Measurements from ENCODE around the gene EPN1. TPM values are rescaled to one million over a fixed set of nuclear protein-coding genes. Genes with fewer than 3 reads are reported as not detected.
A peak's percentile ranks its signal among the peaks of the same experiment; 100 is the strongest.

Gene EPN1
- total and polyA plus RNA-seq, 2 of the 13 experiments (the other 11 are each of a cell fraction or from before 2014, with no cell fraction given): 28.9 to 31.7 TPM

DNA sequence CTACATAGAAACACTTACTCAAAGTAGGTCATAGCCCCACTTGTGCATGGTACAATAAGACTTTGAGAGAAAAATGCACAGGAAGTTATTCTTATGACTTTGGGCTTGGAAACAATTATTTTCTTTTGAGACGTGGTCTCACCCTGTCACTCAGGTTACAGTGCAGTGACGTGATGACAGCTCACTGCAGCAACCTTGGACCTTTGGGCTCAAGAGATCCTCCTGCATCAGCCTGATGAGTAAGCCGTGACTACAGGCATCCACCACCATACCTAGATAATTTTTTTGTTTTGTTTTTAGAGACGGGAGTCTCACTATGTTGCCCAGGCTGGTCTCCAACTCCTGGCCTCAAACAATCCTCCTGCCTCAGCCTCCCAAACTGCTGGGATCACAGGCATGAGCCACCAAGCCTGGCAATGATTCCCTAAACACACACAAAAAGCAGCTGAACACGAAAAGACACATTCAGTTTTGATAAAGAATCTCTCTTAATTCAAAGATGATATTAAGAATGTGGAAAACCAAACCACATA is 45.3 kb downstream of the EPN1 start (continued):
- TF ChIP-seq, protein P1, sequence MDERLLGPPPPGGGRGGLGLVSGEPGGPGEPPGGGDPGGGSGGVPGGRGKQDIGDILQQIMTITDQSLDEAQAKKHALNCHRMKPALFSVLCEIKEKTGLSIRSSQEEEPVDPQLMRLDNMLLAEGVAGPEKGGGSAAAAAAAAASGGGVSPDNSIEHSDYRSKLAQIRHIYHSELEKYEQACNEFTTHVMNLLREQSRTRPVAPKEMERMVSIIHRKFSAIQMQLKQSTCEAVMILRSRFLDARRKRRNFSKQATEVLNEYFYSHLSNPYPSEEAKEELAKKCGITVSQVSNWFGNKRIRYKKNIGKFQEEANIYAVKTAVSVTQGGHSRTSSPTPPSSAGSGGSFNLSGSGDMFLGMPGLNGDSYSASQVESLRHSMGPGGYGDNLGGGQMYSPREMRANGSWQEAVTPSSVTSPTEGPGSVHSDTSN (CRISPR knock-in tag; IDR thresholded peaks at IDR 0.05): peak; percentile 26; the same call in 1 of the 2 replicates
- TF ChIP-seq ZNF775 (CRISPR knock-in tag; IDR thresholded peaks at IDR 0.05; ENCODE audit: borderline replicate concordance) (no peak), ZNF816 (CRISPR knock-in tag; IDR thresholded peaks at IDR 0.05; ENCODE audit: borderline replicate concordance) (no peak), ZMYM3 (CRISPR knock-in tag; IDR thresholded peaks at IDR 0.05) (peak; percentile 11; the same call in 1 of the 2 replicates)

DNA sequence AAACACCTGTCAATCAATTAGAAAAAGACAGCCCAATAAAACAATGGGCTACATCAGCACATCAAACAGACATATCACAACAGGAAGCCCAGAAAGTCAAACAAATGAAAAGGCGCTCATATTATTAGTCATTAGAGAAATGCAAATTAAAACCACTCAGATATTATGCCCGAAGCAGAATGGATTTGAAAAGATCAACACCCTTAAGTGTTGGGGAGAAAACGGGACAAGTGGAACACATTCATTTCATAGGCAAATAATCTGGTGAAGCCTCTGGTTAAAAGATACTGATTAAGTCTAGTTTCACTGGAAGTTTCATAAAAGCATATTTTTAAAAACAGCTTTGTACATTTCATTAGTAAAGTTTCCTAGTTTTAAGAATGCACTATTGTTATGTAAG is 45.8 kb downstream of the EPN1 start:
- ChIA-PET CTCF (ENCODE audit: low intra/inter-chr PET ratio, low total read pairs) (no interaction called here), POLR2A (no interaction called here)
- Histone ChIP-seq H4K20me1 (ENCODE audit: insufficient read depth, low read length) (no peaks in the 10 kb centered on the region), H3K4me1 (ENCODE audit: insufficient read depth, low read length) (peaks cover 7% of the 10 kb centered on the region; the same call in 1 of the 2 replicates), H3K27ac (ENCODE audit: extremely low read length, insufficient read depth, low read length) (no peak overlapping the region), H3K79me2 (ENCODE audit: insufficient read depth, low read length) (no peaks in the 10 kb centered on the region), H3K4me3 (replicated peaks in 1 of 3; ENCODE audit: insufficient read depth in 1 of 3, low read depth in 2 of 3, low read length in 3 of 3) (no peak overlapping the region), H3K9ac (ENCODE audit: insufficient read depth, low read depth, low read length) (no peak overlapping the region), H3K27me3 (ENCODE audit: control insufficient read depth in 1 of 2, insufficient read depth in 2 of 2, low read length in 2 of 2) (peaks cover 2 to 13% of the 10 kb centered on the region in 2 experiments; a peak in 3 of 5 replicates), H3K36me3 (replicated peaks in 1 of 2; ENCODE audit: control insufficient read depth in 1 of 2, insufficient read depth in 2 of 2, low read length in 2 of 2) (no peaks in the 10 kb centered on the region), H2AFZ (ENCODE audit: low read length) (no peak overlapping the region), H3K4me2 (ENCODE audit: low read depth, low read length) (no peak overlapping the region), H3K9me3 (ENCODE audit: low read length) (peaks cover 9% of the 10 kb centered on the region; the same call in 1 of the 2 replicates)
- in situ Hi-C loops (cut with HindIII; ENCODE audit: extremely low pct_ligation_motif_present, low pct_unique_long_range_greater_than_20kb): no loop called here
- 21% methylated on average over 3 of the region's 3 CpGs for WGBS (ENCODE audit: low lambda C conversion rate)
- intact Hi-C loops (cut with micrococcal nuclease; ENCODE audit: unreplicated experiment): no loop called here
- ATAC-seq (no peak), DNase-seq (ENCODE audit: low spot score) (no peak), FAIRE-seq (no peak)
- BruUV-seq (replicated peaks): no TSS peak
- no peak for TF ChIP-seq GFI1 (CRISPR knock-in tag; IDR thresholded peaks at IDR 0.05; ENCODE audit: borderline replicate concordance)
- no peak for TF ChIP-seq RBAK (CRISPR knock-in tag; IDR thresholded peaks at IDR 0.05)
- TF ChIP-seq, protein P2, sequence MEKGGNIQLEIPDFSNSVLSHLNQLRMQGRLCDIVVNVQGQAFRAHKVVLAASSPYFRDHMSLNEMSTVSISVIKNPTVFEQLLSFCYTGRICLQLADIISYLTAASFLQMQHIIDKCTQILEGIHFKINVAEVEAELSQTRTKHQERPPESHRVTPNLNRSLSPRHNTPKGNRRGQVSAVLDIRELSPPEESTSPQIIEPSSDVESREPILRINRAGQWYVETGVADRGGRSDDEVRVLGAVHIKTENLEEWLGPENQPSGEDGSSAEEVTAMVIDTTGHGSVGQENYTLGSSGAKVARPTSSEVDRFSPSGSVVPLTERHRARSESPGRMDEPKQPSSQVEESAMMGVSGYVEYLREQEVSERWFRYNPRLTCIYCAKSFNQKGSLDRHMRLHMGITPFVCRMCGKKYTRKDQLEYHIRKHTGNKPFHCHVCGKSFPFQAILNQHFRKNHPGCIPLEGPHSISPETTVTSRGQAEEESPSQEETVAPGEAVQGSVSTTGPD (CRISPR knock-in tag; IDR thresholded peaks at IDR 0.05): no peak
- TF ChIP-seq ZNF550 (CRISPR knock-in tag; IDR thresholded peaks at IDR 0.05; ENCODE audit: borderline replicate concordance): no peak
